Measurements from ENCODE around the gene MDH1B.

DNA sequence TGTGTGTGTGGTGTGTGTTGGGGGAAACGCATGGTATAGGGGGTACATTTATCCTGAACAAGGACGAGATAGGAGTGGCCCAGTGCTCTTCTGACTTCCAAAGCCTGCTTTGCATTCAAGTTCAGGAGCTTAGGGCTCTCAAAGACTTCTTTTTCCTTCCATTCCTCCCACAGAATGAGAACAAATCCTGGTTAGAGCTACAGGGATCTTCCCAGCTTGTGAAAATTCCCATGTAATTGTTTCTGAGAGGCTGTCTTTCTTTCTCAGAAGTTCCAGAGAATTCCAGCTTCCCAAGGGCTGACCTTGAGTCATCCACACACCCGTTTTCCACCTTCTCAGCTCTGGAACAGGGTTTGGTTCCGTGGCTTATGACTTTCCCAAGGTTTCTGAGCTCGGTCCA lies 39.2 kb upstream of the MDH1B start:
- TF ChIP-seq, protein P1, sequence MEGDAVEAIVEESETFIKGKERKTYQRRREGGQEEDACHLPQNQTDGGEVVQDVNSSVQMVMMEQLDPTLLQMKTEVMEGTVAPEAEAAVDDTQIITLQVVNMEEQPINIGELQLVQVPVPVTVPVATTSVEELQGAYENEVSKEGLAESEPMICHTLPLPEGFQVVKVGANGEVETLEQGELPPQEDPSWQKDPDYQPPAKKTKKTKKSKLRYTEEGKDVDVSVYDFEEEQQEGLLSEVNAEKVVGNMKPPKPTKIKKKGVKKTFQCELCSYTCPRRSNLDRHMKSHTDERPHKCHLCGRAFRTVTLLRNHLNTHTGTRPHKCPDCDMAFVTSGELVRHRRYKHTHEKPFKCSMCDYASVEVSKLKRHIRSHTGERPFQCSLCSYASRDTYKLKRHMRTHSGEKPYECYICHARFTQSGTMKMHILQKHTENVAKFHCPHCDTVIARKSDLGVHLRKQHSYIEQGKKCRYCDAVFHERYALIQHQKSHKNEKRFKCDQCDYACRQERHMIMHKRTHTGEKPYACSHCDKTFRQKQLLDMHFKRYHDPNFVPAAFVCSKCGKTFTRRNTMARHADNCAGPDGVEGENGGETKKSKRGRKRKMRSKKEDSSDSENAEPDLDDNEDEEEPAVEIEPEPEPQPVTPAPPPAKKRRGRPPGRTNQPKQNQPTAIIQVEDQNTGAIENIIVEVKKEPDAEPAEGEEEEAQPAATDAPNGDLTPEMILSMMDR (IDR thresholded peaks at IDR 0.05) = no peak
- no peak for TF ChIP-seq POLR2A (IDR thresholded peaks at IDR 0.05)
